HL-60 (cell line): ENCODE measurements around the gene EMP2.

ENCODE experiments used
- DNase-seq, 2 experiments: peaks; one replicate each; pipeline ENCODE4 v3.0.0-alpha.2; 2010 to 2020; ENCODE audit warnings: low read depth in 1 of 2, low spot score in 1 of 2
- H3K27ac ChIP-seq: fragments of 250-450 bp; sonication (Bioruptor Pico); replicated peaks from 2 replicates; pipeline ENCODE4 v1.5.1; 2020; ENCODE audit warnings: mild to moderate bottlenecking, moderate library complexity
- H3K27me3 ChIP-seq: fragments of 250-450 bp; sonication (Bioruptor Pico); 2 replicates; pipeline ENCODE4 v1.5.1; 2021; ENCODE audit warnings: mild to moderate bottlenecking, moderate library complexity; ENCODE audit not compliant: insufficient read depth, poor library complexity, severe bottlenecking
- H3K4me3 ChIP-seq: replicated peaks from 2 replicates; pipeline ENCODE4 v1.5.1; 2011; ENCODE audit warnings: mild to moderate bottlenecking, control low read depth, low read length; ENCODE audit not compliant: insufficient read depth
- CTCF ChIP-seq: IDR thresholded peaks from one replicate; pipeline ENCODE4 v1.5.1; 2011; ENCODE audit warnings: low read length, control low read depth, inconsistent platforms; ENCODE audit not compliant: insufficient read depth
- GABPA ChIP-seq: IDR thresholded peaks from 2 replicates; pipeline ENCODE4 v1.6.1; 2012; ENCODE audit warnings: low read depth
- POLR2AphosphoS5 ChIP-seq: IDR thresholded peaks from 2 replicates; pipeline ENCODE4 v1.6.1; 2012; ENCODE audit warnings: low read depth
- SPI1 ChIP-seq: IDR thresholded peaks from 2 replicates; pipeline ENCODE4 v1.6.1; 2012; ENCODE audit warnings: low read depth, mild to moderate bottlenecking, borderline replicate concordance
- TF ChIP-seq, protein P1 (sequence below): IDR thresholded peaks from 2 replicates; pipeline ENCODE4 v1.6.1; 2012; ENCODE audit warnings: low read depth; ENCODE audit not compliant: insufficient replicate concordance

EMP2 gene

DNA sequence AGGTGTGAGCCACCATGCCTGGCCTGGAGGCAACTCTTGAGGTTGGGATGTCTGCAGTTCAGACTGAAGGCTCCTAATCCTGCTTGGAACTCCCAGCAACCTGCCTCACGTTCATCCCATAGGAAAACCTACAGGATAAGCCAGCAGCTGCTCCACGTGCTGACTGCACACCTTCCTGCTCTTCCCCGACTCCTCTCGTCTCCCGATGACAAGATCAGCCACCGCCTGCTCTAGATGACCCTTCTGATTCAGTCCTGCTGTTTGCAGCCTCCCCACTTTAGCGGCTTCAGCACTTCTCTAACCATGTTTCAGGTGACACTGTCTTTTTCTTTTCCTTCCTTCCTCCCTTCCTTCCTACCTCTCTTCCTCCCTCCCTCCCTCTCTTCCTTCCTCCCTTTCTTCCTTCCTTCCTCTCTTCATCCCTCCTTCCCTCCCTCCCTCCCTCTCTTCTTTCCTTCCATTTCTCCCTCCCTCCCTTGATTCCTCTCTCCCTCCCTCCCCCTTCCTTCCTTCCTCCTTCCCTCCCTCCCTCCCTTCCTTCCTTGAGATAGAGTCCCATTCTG lies 61.8 kb downstream of the EMP2 start:
- no peak for DNase-seq
- TF ChIP-seq CTCF, result no peak
- TF ChIP-seq, protein P1, sequence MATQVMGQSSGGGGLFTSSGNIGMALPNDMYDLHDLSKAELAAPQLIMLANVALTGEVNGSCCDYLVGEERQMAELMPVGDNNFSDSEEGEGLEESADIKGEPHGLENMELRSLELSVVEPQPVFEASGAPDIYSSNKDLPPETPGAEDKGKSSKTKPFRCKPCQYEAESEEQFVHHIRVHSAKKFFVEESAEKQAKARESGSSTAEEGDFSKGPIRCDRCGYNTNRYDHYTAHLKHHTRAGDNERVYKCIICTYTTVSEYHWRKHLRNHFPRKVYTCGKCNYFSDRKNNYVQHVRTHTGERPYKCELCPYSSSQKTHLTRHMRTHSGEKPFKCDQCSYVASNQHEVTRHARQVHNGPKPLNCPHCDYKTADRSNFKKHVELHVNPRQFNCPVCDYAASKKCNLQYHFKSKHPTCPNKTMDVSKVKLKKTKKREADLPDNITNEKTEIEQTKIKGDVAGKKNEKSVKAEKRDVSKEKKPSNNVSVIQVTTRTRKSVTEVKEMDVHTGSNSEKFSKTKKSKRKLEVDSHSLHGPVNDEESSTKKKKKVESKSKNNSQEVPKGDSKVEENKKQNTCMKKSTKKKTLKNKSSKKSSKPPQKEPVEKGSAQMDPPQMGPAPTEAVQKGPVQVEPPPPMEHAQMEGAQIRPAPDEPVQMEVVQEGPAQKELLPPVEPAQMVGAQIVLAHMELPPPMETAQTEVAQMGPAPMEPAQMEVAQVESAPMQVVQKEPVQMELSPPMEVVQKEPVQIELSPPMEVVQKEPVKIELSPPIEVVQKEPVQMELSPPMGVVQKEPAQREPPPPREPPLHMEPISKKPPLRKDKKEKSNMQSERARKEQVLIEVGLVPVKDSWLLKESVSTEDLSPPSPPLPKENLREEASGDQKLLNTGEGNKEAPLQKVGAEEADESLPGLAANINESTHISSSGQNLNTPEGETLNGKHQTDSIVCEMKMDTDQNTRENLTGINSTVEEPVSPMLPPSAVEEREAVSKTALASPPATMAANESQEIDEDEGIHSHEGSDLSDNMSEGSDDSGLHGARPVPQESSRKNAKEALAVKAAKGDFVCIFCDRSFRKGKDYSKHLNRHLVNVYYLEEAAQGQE, result no peak
- TF ChIP-seq GABPA, result no peak
- Histone ChIP-seq H3K27ac (no peak overlapping the region), H3K4me3 (no peak overlapping the region), H3K27me3 (no peaks in the 10 kb centered on the region)

GRCh38 chr16:10517868-10518267 lies 62.5 kb downstream of the EMP2 start:
- H3K27ac ChIP-seq, result no peak overlapping the region
- no peak for DNase-seq
- TF ChIP-seq CTCF (no peak), GABPA (no peak), POLR2AphosphoS5 (no peak), SPI1 (no peak)
- TF ChIP-seq, protein P1, result no peak
- H3K27me3 ChIP-seq, result no peaks in the 10 kb centered on the region
- H3K4me3 ChIP-seq, result no peak overlapping the region

DNA sequence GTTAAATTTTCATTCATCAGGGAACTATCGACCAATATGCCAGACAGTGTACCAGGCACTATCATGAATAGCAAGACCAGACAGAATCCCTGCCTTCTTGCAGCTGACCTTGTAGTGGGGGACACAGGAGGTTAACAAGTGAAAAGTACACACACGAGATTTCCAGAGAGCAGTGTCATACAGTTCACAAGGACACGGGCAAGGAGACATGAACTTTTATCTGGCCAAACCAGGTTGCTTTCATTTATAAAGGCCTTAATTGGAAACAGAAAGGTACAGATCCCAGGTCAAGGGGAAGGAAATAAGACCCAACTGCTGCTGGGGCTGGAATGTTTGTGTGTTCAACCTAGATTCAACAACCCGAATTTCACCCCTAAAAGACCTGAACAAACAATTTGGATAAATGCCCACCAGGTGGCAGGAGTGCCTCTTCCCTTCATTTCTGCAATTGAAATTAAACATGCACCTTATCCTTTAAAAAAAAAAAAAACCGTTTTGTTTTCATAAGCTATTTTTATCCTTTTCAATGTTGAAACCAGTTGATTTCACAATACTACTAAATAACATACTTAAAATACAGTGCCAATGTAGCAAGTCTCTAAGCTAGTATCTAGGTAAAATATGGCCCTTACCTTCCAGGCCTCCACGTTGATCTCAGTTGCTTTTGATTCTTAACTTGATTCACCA lies 65.9 kb downstream of the EMP2 start:
- no peak overlapping the region for H3K4me3 ChIP-seq
- peak; percentile 13 for TF ChIP-seq CTCF
- TF ChIP-seq, protein P1, result no peak
- no peaks in the 10 kb centered on the region for H3K27me3 ChIP-seq
- no peak overlapping the region for H3K27ac ChIP-seq
- DNase-seq, result peak; percentile 25 to 37
